Omental fat pad (tissue), 4 donors: ENCODE measurements around the gene FMN2. TPM values are rescaled to one million over a fixed set of nuclear protein-coding genes. Genes with fewer than 3 reads are reported as not detected.

Experiments used
- ATAC-seq: fragments of 150-250 bp; one replicate; pipeline ENCODE4 v1.9.1; 2016; ENCODE audit warnings: mild to moderate bottlenecking, moderate library complexity; ENCODE audit not compliant: low FRiP score
- DNase-seq: peaks from one replicate; pipeline ENCODE4 v3.0.0-alpha.2; 2019; ENCODE audit warnings: low spot score
- total RNA-seq, 4 donors: library from RNA; depleted of rRNA; stranded (reverse); fragments of >200 nt; gene quantifications; one replicate each; pipeline ENCODE4 v1.1.0, GENCODE V29; 2016
- TF ChIP-seq, protein P1 (sequence below), 3 donors: fragments of 450-650 bp; IDR thresholded peaks; one replicate each; pipeline ENCODE4 v1.5.1; 2016 to 2017; ENCODE audit warnings: antibody characterized with exemption in 3 of 3, mild to moderate bottlenecking in 3 of 3, moderate library complexity in 2 of 3

The FMN2 gene
- total RNA-seq, 4 donors from 2014 or later, result 1.2 to 4.3 (median 2.8) TPM

DNA sequence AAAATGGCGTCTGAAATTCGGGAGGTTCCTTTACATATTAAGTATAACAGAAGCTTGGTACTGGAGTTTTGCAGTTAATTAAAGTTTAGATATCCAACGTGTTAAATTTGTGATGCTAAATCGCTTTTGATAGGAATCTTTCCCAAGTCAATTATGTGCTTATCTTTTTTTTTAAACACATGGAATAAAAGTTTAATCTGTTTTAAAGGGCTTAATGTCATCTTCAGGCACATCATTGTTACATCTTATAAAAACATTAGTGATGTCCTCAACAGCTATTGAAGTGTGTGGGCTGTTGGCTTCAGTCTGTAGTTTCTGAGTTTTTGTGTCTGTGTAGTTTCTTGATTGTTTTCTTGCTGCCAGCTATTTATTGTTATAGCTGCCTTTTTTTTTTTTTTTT is 5.3 kb downstream of the FMN2 start:
- ATAC-seq, result no peak
- no peak for DNase-seq
- TF ChIP-seq, protein P1, sequence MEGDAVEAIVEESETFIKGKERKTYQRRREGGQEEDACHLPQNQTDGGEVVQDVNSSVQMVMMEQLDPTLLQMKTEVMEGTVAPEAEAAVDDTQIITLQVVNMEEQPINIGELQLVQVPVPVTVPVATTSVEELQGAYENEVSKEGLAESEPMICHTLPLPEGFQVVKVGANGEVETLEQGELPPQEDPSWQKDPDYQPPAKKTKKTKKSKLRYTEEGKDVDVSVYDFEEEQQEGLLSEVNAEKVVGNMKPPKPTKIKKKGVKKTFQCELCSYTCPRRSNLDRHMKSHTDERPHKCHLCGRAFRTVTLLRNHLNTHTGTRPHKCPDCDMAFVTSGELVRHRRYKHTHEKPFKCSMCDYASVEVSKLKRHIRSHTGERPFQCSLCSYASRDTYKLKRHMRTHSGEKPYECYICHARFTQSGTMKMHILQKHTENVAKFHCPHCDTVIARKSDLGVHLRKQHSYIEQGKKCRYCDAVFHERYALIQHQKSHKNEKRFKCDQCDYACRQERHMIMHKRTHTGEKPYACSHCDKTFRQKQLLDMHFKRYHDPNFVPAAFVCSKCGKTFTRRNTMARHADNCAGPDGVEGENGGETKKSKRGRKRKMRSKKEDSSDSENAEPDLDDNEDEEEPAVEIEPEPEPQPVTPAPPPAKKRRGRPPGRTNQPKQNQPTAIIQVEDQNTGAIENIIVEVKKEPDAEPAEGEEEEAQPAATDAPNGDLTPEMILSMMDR (IDR thresholded peaks at IDR 0.05), result no peak

DNA sequence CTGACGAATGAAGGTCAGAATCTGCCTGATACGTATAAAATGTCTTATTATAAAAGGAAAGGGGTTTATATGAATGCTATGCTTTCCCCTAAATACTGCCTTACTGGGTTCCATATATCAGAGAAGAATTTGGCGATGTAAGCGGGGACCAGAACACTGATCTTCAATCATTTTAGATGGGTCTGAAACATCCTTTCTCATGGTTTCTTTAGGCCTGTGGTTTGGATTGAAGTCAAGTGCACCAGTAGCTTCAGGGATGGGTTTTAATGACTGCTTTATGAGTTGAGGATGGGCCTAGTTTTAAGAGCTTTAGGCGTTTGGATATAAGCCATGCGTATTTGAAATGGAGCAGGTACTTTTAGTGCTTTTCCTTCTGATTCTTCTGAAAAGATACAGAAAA is 6.9 kb downstream of the FMN2 start:
- ATAC-seq (no peak), DNase-seq (no peak)
- TF ChIP-seq, protein P1 (IDR thresholded peaks at IDR 0.05), result no peak

DNA sequence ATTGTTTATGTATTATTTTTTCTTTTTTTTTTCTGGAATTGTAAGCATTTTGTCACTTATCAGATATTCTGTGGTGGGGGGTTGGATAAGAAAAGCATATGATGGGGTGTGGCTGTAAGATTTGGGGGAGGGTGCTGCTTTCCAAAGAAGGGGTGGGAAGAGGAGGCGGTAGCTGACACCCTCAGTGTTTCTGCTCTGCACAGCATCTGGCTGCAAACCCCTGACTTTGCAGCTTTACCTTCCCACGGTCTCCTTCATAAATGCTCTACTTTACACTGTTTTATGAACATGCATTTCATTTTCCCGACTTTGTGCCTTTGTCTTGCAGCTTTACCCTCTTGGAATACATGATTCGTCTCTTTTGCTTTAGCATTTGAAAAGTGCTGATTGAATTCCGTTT is 7.6 kb downstream of the FMN2 start:
- DNase-seq (no peak), ATAC-seq (no peak)
- TF ChIP-seq, protein P1 (IDR thresholded peaks at IDR 0.05), result no peak

DNA sequence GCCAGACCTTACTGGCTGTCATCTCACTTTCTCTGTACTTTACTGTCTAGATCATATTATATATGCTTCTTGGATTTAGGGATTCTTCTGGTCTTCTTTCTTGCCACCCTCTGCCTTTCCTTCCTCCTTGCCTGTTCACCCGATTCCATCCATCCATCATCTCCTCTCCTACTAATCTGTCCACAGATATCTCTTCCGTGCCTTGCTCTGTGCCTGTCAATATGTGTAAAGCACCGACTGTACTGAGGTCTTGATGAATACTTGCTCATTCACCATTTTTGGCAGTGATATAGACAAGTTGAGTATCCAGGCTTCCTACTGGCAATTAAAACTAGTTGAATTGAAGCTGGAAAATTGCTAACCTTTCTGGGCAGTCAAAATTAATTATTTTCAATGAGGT is 8.1 kb downstream of the FMN2 start:
- ATAC-seq (no peak), DNase-seq (no peak)
- TF ChIP-seq, protein P1 (IDR thresholded peaks at IDR 0.05), result no peak

DNA sequence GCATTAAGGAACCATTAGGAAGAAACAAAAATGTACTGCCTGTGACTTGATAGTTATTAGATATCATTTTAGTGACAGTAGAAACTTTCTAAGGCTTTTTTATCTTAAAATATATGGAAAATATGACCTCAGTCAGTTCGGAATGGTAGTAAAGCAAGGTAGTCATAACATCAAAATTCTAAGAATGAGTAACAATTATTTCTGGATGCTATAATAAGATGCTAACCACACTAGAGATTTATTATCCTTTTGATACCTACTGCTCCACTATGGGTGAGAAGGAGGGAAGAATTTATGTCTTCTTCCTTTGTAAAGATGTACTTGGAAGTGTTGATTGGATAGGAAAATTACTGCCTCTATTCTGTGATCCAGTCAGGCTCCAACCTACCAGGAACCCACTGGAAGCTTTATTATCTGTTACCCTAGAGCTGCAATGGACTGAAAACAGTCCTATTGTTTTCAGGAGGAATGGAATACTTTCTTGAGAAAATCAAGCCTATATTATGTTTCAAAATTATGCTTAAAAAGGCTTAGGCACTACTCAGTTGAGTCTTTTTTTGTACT is 8.8 kb downstream of the FMN2 start:
- no peak for DNase-seq
- TF ChIP-seq, protein P1 (IDR thresholded peaks at IDR 0.05), result no peak
- ATAC-seq, result no peak

DNA sequence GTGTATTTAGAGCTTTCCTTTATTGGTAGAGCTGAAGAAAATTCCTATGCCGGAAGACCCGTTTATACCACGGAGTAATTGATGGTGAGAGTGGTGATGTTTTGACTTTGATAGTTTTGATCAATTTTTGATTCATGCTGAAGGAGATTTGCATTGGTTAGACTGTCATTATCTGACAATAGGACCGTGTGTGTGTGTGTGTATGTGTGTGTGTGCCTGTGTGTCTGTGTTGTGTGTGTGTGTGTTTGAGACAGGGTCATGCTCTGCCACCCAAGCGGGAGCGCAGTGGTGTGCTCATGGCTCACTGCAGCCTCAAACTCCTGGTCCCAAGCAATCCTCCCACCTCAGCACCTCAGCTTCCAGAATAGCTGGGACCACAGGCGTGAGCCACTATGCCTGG is 9.6 kb downstream of the FMN2 start:
- DNase-seq (no peak), ATAC-seq (no peak)
- TF ChIP-seq, protein P1 (IDR thresholded peaks at IDR 0.05), result no peak

DNA sequence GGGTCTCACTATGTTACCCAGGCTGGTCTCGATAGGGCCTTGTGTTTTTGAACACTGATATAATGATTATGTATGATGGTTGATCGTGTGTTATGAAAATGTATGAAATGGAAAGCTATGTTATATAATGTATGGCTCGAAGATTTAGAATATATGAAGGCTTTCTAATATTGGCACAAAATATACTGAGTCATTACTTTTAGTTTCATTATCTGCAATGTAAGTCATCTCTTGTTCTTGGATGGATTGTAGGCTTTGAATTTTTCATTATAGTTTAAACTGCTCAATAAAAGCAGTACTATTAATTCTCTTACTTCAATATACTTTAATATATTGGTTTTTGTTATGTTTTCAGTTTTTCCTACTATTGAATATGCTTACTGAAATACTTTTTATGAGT is 10.1 kb downstream of the FMN2 start:
- no peak for DNase-seq
- TF ChIP-seq, protein P1 (IDR thresholded peaks at IDR 0.05), result no peak
- no peak for ATAC-seq
